Spleen (tissue), 3 donors: ENCODE data around the gene SERPINB5.

Source experiments
- POLR2A ChIP-seq, 3 donors: fragments of 450-650 bp; IDR thresholded peaks; one replicate each; pipeline ENCODE4 v1.5.1; 2017; ENCODE audit warnings: antibody characterized with exemption in 3 of 3, mild to moderate bottlenecking in 1 of 3
- POLR2AphosphoS5 ChIP-seq, 3 donors: sonication (generic); formaldehyde crosslinking; IDR thresholded peaks; one replicate each; pipeline ENCODE4 v1.5.1; 2017; ENCODE audit warnings: antibody characterized with exemption in 3 of 3

GRCh38 chr18:63544017-63544416 lies 67.3 kb downstream of the SERPINB5 start:
- TF ChIP-seq POLR2A (IDR thresholded peaks at IDR 0.05) (no peak), POLR2AphosphoS5 (IDR thresholded peaks at IDR 0.05) (no peak)
